ENCODE results near the gene RPL35A.

Gene RPL35A

GRCh38 chr3:197983076-197983475, 33.1 kb downstream of the RPL35A start:
- Histone ChIP-seq H3K4me1 (ENCODE audit: control insufficient read depth, insufficient read depth, low read length) (no peaks in the 10 kb centered on the region), H3K9ac (ENCODE audit: low read length) (no peak overlapping the region), H3K27me3 (ENCODE audit: control insufficient read depth, insufficient read depth, low read length) (no peaks in the 10 kb centered on the region), H3K36me3 (ENCODE audit: control insufficient read depth, insufficient read depth, low read length) (no peaks in the 10 kb centered on the region), H3K4me3 (ENCODE audit: low read length) (no peak overlapping the region), H3K27ac (ENCODE audit: low read depth, low read length) (no peak overlapping the region)

DNA sequence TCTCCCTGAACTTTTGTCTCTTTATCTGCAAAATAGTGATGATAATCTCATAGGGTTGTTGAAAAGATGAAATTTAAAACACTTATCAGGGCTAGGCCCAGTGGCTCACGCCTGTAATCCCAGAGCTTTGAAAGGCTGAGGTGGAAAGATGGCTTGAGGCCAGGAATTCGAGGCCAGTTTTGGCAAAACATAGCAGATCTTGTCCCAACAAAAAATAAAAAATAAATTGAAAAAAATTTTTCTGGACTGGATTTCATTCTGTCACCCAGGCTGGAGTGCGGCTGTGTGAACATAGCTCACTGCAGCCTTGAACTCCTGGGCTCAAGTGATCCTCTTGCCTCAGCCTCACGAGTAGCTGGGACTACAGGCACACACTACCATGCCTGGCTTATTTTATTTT, 39.7 kb downstream of the RPL35A start:
- Histone ChIP-seq H3K27me3 (ENCODE audit: control insufficient read depth, insufficient read depth, low read length) (no peaks in the 10 kb centered on the region), H3K36me3 (ENCODE audit: control insufficient read depth, insufficient read depth, low read length) (peaks cover 2% of the 10 kb centered on the region), H3K4me3 (ENCODE audit: low read length) (no peak overlapping the region), H3K27ac (ENCODE audit: low read depth, low read length) (no peak overlapping the region), H3K9ac (ENCODE audit: low read length) (no peak overlapping the region), H3K4me1 (ENCODE audit: control insufficient read depth, insufficient read depth, low read length) (no peaks in the 10 kb centered on the region)

DNA sequence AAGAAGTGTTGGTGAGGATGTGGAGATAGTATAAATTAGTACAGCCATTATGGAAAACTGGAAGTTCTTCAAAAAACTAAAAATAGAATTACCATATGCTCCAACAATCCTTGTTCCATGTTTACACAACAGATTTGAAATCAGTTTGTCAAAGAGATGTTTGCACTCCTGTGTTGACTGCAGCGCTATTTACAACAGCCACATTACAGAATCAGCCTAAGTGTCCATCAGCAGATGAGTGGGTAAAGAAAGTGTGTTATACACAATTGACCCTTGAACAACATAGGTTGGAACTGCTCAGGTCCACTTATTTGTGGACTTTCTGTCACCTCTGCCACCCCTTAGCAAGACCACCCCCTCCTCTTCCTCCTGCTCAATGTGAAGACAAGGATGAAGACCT, 44.7 kb downstream of the RPL35A start:
- H3K4me1 ChIP-seq (ENCODE audit: control insufficient read depth, insufficient read depth, low read length), result no peaks in the 10 kb centered on the region
- H3K9ac ChIP-seq (ENCODE audit: low read length), result no peak overlapping the region
- no peaks in the 10 kb centered on the region for H3K27me3 ChIP-seq (ENCODE audit: control insufficient read depth, insufficient read depth, low read length)
- H3K4me3 ChIP-seq (ENCODE audit: low read length), result no peak overlapping the region
- peaks cover 8% of the 10 kb centered on the region for H3K36me3 ChIP-seq (ENCODE audit: control insufficient read depth, insufficient read depth, low read length)
- no peak overlapping the region for H3K27ac ChIP-seq (ENCODE audit: low read depth, low read length)

DNA sequence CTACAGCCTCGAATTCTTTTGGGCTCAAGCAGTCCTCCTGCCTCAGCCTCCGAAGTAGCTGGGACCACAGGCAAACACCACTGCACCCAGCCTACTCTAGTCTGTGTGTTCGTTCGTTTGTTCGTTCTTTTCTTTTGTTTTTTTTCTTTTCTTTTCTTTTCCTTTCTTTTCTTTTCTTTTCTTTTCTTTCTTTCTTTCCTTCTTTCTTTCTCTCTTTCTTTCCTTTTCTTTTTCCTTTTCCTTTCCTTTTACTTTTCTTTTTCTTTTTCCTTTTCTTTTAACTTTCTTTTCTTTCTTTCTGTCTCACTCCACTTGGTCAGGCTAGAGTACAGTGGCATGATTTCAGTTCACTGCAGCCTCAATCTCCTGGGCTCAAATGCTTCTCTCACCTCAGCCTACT, 46.9 kb downstream of the RPL35A start:
- Histone ChIP-seq H3K9ac (ENCODE audit: low read length) (no peak overlapping the region), H3K27me3 (ENCODE audit: control insufficient read depth, insufficient read depth, low read length) (no peaks in the 10 kb centered on the region), H3K4me1 (ENCODE audit: control insufficient read depth, insufficient read depth, low read length) (no peaks in the 10 kb centered on the region), H3K36me3 (ENCODE audit: control insufficient read depth, insufficient read depth, low read length) (peaks cover 8% of the 10 kb centered on the region), H3K4me3 (ENCODE audit: low read length) (no peak overlapping the region), H3K27ac (ENCODE audit: low read depth, low read length) (no peak overlapping the region)

DNA sequence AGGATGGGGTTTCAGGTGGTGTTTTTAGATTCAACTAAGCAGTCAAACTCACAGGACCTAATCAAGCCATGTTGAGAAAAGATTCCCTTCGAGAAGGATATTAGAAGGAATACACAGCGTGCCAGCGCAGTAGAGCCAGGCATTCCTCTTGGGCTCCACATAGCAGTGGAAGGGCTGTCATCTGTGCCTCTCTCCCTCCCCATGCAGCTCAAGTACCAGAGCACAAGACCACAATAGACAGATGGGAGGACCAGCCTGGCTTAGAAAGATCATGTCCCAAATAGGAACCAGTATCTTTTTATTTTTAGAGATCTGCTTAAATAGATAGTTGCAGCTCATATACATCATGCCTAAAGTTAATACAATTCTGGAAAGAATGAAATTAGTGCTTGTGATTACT, 47.9 kb downstream of the RPL35A start:
- Histone ChIP-seq H3K36me3 (ENCODE audit: control insufficient read depth, insufficient read depth, low read length) (peaks cover 8% of the 10 kb centered on the region), H3K9ac (ENCODE audit: low read length) (no peak overlapping the region)

More for the DNA sequence above, 47.9 kb downstream of the RPL35A start:
- no peak overlapping the region for H3K4me3 ChIP-seq (ENCODE audit: low read length)
- H3K27me3 ChIP-seq (ENCODE audit: control insufficient read depth, insufficient read depth, low read length), result no peaks in the 10 kb centered on the region
- no peaks in the 10 kb centered on the region for H3K4me1 ChIP-seq (ENCODE audit: control insufficient read depth, insufficient read depth, low read length)
- H3K27ac ChIP-seq (ENCODE audit: low read depth, low read length), result no peak overlapping the region
